NCI-H128 (cell line): ENCODE measurements around the gene FBXO2.
A peak's percentile ranks its signal among the peaks of the same experiment; 100 is the strongest.

Experiments
- DNase-seq: peaks from one replicate; lab custom pipeline; 2025; ENCODE audit not compliant: unreplicated experiment; lab: John Stamatoyannopoulos, UW

FBXO2 gene

DNA sequence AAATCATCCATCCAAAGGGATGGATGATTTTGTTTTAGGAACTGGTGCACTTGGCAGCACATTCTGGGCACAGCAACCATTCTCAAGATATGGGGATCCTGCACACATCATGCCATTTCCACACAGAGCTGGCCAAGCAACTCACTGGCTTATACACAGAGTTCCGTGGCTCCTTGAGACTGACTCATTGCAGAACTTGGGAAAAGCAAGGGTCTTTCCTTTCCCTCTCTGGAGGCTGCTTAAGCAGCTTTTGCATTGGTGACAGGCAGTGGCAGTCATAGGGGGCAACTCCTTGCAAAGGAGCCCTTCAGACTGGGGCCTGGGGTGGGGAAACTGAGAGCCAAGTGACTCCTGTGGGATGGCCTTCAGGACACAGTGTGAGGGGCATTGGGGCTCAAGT lies 28.6 kb upstream of the FBXO2 start:
- no peak for DNase-seq

DNA sequence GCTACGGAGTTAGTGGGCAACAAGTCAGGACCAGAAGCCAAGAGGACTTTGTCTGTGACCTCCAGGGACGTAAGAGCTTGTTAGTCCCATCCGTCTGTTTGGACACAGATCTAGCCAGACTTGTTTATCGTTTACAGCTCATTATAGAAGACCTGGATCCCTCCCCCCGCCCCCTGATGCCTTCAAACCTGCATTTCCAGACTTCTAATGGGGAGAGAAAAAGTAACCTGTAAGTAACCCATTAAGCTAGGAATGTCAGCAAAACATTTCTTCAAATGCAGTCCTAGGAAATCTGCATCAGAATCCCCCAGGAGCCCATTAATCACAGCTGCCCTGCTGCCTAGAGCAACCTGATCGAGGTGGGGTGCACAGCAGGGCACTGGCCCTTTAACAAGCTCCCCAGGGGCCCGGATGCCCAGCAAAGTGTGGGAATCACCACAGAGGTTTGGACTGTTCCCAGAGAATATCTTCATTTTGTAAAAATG lies 28.1 kb upstream of the FBXO2 start:
- DNase-seq: no peak

DNA sequence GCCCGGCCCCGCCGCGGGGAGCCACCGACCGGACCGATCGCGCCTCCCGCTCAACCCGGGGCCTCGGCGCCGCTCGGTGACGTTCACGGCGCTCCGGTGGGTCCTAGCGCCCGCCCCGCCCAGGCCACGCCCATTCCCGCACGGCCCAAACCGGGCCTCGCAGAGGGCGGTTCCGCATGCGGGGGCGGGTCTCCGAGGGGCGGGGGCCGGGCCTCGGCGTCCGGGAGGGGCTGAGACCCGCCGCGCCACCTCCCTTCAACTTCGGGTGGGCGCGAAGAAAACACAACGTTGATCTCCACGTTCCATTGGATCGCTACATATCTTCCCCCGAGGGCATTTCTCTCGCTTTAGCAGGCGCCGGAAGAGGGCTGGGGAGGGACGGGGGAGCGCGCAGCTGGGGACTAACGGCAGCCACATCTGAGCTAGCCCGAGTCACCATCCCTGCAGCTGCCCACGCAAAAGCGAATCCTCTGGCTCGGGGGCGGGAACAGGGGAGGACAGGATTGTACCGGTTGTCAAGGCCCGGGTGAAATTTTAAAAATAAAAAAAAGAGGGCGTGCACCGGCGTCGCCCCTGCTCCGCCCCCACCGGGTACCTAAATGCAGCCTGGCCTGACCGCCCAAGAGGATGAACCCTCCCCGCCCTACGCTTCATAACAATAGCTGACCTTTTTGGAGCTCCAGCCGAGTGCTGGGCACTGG lies 27.0 kb upstream of the FBXO2 start, which contains the start of gene MAD2L2:
Gene MAD2L2, minus strand, starts transcription at position 78 of the 701 bp plus-strand sequence. CDS start 547 bp downstream, outside the sequence.
- peak; percentile 79 for DNase-seq

DNA sequence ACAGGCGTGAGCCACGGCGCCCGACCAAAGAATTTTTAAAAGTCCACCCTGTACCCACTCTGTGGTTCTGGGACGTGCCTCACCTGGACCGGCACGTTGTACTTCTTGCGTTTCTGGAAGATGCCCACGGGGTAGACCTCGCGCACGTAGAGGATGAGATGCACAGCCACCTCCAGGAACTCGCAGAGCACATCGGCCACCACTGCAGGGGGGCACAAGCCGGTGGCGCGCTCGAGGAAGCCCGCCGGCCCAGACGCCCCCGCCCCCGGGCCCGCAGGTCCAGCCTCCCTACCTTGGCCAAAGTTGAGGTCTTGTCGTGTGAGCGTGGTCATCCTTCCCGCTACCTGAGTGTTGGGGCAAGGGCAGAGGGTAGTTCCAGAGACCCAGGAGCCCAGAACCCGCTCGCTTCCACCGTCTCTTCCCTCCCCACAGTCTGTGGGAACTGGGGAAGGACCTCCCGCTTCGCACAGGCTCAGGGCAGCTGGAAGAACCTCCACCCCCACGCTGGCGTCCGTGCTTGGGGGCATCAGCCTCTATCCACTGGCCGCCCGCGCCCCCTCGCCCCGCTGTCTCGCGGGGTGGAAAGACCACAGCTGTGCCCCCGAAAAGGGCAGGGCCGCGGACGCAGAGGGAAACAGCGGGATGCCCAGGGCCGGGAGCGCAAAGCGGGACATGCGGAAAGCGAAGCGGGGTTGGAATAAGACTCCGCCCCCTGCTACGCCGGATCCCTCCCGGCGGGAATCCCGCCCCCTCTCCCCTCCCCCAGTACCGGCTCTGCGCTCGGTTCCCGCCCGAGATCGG lies 26.2 kb upstream of the FBXO2 start:
- DNase-seq: no peak

DNA sequence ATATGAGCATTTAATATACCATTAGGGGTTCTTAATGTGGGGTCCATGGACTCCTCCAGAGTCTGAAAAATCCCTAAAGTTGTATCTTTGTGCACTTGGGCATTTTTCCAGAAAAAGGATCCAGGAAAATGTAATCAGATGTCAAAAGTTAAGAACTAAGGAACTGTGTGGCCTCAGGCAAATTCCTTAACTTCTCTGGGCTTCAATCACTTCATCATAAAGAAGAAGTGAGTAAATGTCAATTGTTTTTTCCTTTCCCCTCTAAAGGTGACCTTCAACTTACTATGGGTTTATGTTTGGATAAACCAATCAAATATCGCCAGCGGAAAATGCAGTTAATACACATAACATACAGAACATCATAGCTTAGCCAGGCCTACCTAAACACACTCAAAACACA lies 24.2 kb upstream of the FBXO2 start:
- no peak for DNase-seq

DNA sequence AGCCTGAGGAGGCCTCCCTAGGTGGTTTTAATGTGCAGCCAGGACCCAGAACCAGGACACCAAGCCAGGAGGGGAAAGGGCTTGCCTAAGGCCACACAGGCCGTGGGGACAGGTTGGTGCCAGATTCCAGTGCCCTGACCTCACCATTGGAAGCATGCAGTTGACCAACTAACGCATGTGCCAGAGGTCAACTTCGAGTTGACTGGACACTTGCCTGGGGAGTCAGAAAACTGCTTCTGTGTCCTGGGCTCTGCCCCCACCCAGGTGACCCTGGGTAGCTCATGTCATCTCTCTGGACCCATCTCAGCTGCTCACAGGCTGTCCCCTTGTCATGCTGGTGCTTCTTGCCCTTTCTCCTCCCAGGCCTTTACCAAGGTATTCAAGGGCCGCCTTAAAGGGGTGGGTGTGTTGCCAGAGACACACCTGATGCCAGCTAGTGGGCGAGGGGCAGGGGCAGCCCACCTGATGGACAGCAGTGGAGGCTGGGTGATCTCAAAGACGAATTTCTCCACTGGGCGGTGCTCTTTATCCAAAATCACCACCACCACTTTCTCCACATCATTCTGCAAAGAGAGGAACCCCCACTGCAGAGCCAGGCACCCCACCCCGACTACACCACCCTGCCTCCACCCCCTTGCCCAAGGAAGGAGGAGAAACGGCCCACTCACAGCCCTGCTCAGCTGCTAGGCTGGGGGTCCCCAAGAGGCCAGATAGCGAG lies 22.3 kb upstream of the FBXO2 start:
- no peak for DNase-seq

DNA sequence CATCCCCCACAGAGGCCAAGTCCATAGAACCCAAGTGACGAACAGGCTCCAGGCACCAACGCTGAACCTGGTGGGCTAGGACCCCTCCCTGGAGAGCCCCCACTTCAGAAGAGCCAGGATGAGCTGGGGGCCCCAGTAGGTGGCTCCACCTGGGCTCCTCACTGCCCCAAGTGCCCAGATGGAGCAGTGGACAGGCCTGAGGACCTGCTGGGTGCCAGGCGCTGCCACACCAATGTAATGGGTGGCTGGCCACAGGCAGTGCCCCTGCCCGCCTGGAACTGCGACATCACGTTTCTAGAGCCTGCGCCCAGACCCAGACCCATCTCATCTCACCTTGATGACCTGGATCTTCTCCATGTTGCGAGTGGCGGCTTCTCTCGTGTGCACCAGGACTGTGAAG lies 21.1 kb upstream of the FBXO2 start:
- DNase-seq: no peak

DNA sequence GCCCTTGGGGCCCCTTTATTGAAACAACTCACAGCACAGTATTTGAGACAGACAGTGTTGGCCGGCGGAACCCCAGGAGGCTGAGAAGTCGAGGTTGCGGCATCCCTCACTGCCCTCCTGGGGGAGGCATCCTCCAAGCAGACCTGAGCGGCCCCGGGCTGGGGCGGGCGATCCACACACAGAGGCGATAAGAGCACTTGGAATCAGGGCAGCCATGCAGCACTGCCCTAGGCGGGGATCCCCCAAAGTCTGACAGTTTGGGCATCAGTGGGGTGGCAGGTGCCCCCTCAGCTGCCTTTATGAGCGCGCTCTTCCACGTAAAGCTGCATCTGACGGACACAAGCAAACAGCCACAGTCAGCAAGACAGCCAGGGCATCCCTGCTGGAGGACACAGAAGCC lies 20.3 kb upstream of the FBXO2 start:
- no peak for DNase-seq

DNA sequence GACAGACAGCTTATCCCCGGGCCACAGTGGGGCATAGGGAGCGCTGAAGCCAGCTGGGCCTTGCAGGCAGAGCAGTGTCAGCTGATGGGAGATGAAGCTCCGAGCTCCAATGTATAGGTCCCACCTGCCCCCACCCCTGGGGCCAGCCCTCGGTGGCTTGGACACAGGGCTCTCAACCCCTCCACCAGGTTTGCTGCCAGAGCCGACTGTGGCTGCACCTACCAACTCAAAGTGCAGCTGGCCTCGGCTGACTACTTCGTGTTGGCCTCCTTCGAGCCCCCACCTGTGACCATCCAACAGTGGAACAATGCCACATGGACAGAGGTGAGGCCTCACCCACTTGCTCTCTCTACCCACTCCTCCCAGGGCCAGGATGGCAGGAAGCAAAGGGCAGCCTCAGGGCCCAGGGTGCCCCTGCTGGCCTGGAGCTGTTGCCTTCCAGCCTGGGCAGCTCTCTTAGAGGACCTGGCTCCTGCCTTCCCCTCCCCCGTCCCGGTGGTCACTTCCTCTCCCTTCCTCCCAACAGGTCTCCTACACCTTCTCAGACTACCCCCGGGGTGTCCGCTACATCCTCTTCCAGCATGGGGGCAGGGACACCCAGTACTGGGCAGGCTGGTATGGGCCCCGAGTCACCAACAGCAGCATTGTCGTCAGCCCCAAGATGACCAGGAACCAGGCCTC lies 19.0 kb upstream of the FBXO2 start:
- DNase-seq: no peak

DNA sequence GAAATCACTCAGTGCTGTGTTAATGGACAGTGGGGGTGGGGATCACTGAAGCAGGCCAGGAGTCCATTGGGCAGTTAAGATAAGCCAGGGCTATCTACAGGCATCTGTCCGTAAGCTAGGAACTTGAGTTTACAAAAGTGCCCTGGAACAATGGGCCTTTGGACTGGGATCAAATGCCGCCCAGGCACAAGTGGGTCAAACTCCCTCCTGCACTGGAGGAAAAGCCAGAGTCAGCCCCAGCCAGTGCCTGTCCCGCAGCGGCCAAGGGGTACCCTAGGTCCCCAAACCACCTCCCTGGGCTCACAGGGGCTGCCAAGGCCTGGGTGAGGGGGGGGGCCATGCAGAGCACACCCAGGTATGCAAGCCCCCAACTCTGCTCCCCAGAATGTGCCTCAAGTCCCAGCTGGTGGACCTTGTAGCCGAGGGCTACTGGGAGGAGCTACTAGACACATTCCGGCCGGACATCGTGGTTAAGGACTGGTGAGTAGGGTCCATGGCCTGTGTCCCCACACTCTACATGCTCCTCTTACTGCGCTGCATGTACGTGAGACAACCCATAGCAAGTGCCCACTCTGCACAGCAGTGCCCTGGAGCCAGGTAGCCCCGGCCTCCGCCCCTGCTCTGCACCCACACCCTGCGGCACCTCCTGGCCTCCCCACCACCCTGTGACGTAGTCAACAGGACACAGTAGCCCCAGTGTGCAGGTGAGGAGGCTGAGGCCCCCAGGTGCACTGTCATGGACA lies 17.5 kb upstream of the FBXO2 start:
- DNase-seq: no peak

DNA sequence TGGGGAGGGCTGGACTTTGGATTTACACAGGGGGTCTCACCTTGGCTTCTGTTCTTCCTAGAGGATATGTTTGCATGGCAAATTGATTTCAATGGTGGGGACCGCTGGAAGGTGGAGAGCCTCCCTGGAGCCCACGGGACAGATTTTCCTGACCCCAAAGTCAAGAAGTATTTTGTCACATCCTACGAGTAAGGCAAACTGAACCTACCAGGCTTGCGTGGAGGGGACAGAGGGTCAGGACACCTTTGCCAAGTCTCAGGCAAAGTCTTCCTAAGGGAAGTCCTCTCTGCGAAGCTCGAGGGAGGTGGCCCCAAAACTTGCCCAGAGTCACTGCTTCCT lies 16.9 kb upstream of the FBXO2 start:
- DNase-seq: no peak

DNA sequence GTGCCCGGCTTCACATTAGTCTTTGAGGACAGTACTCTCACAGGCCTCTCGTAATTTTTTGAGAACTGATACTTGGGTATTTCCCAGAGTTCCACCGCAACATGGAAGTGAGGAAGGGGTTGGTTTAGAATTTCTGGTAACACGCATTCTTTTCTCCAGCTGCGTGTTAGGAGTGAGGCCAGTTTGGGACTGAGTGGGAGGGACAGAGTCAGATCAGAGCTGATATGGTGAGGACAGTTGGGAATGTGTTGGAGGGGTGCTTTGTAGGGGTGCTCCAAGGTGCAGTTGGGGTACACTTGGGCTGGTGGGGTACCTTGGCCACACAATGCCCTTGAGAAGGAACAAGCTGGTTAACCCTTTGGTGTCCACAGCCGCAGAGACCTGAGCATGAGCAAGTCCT lies 16.5 kb upstream of the FBXO2 start:
- no peak for DNase-seq

DNA sequence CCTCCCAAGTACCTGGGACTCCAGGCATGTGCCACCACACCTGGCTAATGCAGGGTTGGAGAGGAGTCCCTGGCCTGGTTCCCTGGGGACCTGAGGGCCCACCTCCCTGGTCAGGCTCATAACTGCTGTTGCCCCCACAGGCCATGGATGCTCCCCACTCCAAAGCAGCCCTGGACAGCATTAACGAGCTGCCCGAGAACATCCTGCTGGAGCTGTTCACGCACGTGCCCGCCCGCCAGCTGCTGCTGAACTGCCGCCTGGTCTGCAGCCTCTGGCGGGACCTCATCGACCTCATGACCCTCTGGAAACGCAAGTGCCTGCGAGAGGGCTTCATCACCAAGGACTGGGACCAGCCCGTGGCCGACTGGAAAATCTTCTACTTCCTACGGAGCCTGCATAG lies 14.3 kb upstream of the FBXO2 start:
- DNase-seq: no peak

DNA sequence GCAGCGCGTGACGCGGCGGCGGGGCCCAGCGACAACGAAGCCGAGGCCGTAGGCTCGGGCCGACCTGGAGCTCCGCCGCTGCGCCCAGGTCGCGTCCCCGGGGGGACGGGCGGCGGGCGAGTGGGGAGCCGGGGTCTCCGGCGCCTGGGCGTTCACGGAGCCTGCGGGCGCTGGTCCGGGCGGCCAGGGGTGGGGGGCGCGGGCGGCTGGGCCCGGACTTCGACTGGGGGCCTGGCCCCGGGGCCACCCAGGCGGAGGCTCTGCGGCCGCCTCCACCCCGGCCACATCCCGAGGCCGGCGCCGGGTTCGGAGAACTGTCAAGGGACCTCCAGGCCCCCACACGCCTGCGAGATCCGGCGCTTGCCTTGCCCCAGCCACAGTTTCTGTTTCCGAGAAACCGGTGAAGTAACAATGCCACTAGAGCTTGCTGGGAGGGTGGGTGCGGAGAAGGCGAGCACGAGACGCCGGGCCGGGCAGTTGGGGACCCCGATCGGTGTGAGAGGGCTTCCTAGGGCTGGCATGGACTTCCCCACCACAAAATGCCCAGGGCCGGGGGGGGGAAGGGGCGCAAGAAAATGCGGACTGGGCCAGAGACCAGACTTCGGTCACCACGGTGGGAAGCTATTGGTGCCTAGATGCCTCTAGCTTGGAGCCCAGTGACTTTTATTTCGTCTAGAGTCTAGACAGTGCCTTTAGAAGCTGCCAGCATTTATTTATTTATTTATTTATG lies 10.3 kb upstream of the FBXO2 start:
- DNase-seq: no peak

DNA sequence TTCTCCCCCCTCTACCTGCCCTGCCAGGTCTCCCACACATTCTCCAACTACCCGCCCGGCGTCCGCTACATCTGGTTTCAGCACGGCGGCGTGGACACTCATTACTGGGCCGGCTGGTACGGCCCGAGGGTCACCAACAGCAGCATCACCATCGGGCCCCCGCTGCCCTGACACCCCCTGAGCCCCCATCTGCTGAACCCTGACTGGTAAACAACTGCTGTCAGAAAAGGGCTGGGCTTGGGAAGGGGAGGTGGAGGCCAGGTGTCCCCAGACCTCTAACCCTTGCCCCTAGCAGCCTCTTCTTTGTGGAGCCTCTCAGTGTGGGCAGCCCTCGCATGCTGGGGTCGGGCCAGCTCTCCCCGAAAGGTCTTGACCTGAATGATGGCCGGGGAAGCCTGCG lies 6.9 kb upstream of the FBXO2 start:
- no peak for DNase-seq

DNA sequence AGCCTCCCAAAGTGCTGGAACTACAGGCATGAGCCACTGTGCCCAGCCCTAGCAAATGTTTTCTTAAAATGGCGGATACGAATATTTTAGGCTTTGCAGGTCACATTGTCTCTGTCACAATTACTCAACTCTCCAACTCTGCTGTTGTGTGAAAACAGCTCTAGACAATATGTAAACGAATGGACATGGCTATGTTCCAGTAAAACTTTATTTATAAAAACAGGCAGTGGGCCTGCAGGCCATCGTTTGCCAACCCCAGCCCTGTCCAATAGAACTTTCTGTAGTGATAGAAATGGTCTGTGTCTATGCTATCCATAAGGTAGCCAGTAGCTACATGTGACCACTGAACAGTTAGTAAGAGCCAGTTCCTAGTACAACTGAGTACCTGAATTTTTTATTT lies 5.5 kb upstream of the FBXO2 start:
- no peak for DNase-seq

DNA sequence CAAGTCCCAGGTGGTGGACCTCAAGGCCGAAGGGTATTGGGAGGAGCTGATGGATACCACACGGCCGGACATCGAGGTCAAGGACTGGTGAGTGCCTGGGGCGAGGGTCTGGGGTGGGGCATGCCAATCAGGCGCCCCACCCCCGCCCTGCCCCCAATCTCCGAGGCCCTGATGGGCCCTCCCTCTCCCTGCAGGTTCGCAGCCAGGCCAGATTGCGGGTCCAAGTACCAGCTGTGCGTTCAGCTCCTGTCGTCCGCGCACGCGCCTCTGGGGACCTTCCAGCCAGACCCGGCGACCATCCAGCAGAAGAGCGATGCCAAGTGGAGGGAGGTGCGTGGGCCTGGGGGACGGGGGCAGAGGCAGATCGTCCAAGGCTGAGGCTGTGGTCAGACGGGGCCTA lies 4.3 kb upstream of the FBXO2 start:
- DNase-seq: no peak

DNA sequence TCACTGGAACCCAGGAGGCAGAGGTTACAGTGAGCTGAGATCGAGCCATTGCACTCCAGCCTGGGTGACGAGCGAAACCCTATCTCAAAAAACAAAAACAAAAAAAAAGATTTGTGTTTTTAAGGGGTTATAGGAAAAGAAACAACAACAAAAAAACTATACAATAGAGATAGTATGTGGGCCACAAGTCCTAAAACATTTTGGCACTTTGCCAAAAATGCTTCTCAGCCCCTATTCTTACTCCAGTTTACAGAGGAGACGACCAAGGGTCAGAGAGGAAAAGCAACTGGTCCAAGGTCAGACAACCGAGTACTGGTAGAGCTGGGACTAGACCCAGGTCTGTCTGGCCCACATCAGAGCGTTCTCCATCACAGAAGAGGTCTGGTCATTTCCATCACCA lies 3.4 kb upstream of the FBXO2 start:
- no peak for DNase-seq

DNA sequence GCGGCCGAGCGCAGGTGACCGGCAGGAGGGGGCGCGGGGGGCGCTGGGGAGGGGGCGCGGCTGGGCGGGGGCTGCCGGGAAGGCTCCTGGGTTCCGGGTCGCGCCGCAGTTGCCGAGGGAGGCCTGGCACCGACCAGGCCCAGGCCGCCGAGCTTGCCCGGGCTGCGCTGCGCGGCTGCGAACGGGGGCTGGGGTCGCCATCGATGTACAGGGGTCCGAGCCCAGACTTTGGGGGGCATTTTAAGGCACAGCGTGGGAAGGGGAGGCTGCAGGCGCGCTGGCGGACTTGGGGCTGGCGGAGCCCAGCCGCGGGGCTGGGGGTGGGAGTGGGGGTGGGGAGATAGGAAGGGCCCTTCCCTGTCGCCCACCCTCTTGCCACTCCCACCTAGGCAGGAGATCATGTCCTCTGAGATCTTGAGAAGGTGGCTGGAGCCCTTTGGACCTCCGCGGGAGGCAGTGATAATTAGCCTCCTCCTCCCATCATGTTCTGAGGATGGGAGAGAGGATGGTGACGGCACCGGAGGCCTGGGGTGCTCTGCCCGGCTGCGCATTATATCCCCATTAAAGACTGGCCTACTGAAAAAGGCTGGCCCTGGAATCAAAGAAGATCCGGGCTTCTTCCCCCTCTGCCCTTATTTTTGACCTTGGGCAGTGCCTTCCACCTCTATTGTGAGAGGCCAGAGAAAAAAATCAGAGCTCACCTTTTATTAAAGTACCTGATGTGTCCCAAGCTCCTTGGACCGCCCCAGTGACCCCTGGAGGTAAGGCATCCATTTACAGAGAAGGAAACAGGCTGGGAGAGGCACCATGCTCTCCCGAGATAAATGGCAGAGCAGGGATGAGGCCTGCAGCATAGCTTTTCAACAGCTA lies 945 bp upstream of the FBXO2 start:
- no peak for DNase-seq
